PC-9 (cell line): ENCODE data around the gene C1orf35. TPM values are rescaled to one million over a fixed set of nuclear protein-coding genes. Genes with fewer than 3 reads are reported as not detected.

ENCODE experiments used
- BruUV-seq: library from RNA; stranded (reverse); fragments of 400-500 nt; replicated peaks from 2 replicates; lab custom pipeline; 2021; lab: Mats Ljungman, UMichigan
- CTCF ChIA-PET: fragments of 300-600 bp; sonication (Branson Sonifier 250); formaldehyde crosslinking; loops from one replicate; lab custom pipeline; 2022; ENCODE audit warnings: antibody characterized with exemption; lab: Charles Lee
- POLR2A ChIA-PET: fragments of 300-600 bp; sonication (Branson Sonifier 250); formaldehyde crosslinking; loops from one replicate; lab custom pipeline; 2022; ENCODE audit warnings: antibody characterized with exemption; ENCODE audit not compliant: unreplicated experiment; lab: Charles Lee
- DNase-seq, 2 experiments: peaks; one replicate each; pipeline versions ENCODE4 v3.0.0 to v3.0.0-alpha.2; 2015 to 2022; ENCODE audit warnings: mixed read lengths in 1 of 2
- H2AFZ ChIP-seq: fragments of 200-600 bp; sonication (generic); 2 replicates; pipeline ENCODE4 v1.8.1; 2017; ENCODE audit warnings: antibody characterized with exemption
- H3F3A ChIP-seq: fragments of 200-600 bp; sonication (generic); 2 replicates; pipeline ENCODE4 v1.8.1; 2017; ENCODE audit warnings: antibody characterized with exemption, mild to moderate bottlenecking, low read depth; ENCODE audit not compliant: insufficient read depth
- H3K27ac ChIP-seq: fragments of 200-600 bp; sonication (generic); 2 replicates; pipeline ENCODE4 v1.6.1; 2016; ENCODE audit warnings: mixed run types
- H3K27me3 ChIP-seq: fragments of 200-600 bp; sonication (generic); 2 replicates; pipeline ENCODE4 v1.6.1; 2016; ENCODE audit warnings: low read depth, mixed run types; ENCODE audit not compliant: insufficient read depth
- H3K36me3 ChIP-seq: fragments of 200-600 bp; sonication (generic); 2 replicates; pipeline ENCODE4 v1.6.1; 2016; ENCODE audit warnings: low read depth, mixed run types
- H3K4me1 ChIP-seq: fragments of 200-600 bp; sonication (generic); replicated peaks from 2 replicates; pipeline ENCODE4 v1.6.1; 2016; ENCODE audit warnings: mixed run types; ENCODE audit not compliant: insufficient read depth
- H3K4me2 ChIP-seq: fragments of 200-600 bp; sonication (generic); 2 replicates; pipeline ENCODE4 v1.6.1; 2017; ENCODE audit warnings: mixed run types
- H3K4me3 ChIP-seq: fragments of 200-600 bp; sonication (generic); 2 replicates; pipeline ENCODE4 v1.6.1; 2016; ENCODE audit warnings: mixed run types
- H3K79me2 ChIP-seq: fragments of 200-600 bp; sonication (generic); 2 replicates; pipeline ENCODE4 v1.6.1; 2017; ENCODE audit warnings: low read depth, mixed run types
- H3K9me2 ChIP-seq: fragments of 200-600 bp; sonication (generic); 2 replicates; pipeline ENCODE4 v1.8.1; 2017; ENCODE audit warnings: mild to moderate bottlenecking; ENCODE audit not compliant: insufficient read depth
- H3K9me3 ChIP-seq: fragments of 200-600 bp; sonication (generic); 2 replicates; pipeline ENCODE4 v1.8.1; 2016; ENCODE audit warnings: low read depth; ENCODE audit not compliant: insufficient read depth
- H4K20me1 ChIP-seq: fragments of 200-600 bp; sonication (generic); 2 replicates; pipeline ENCODE4 v1.8.1; 2017; ENCODE audit not compliant: insufficient read depth
- CTCF ChIP-seq: fragments of 200-600 bp; sonication (generic); conservative IDR thresholded peaks from 2 replicates; pipeline ENCODE4 v1.6.1; 2017; ENCODE audit warnings: mixed run types, antibody characterized with exemption, mild to moderate bottlenecking, moderate library complexity
- EZH2 ChIP-seq: fragments of 200-600 bp; sonication (generic); IDR thresholded peaks from 2 replicates; pipeline ENCODE4 v1.8.0; 2017; ENCODE audit warnings: antibody characterized with exemption, low read depth
- intact Hi-C: fragments of 100-400 bp; cut with micrococcal nuclease; formaldehyde crosslinking; loops from one replicate; pipeline ENCODE4 v1.10.0; 2022; ENCODE audit not compliant: unreplicated experiment
- total RNA-seq: library from RNA; stranded (reverse); gene quantifications from 2 replicates; pipeline ENCODE4 v1.2.3, GENCODE V29; 2021

Gene C1orf35
- total RNA-seq, 1 experiment from 2014 or later = 26.4 TPM

GRCh38 chr1:228059634-228060457 is 43.3 kb downstream of the C1orf35 start:
- Histone ChIP-seq H3K9me2 (no peaks in the 10 kb centered on the region), H3K4me2 (peak overlapping the region; percentile 95), H2AFZ (peak overlapping the region; percentile 93), H3K27me3 (no peaks in the 10 kb centered on the region), H3K79me2 (no peaks in the 10 kb centered on the region), H4K20me1 (no peaks in the 10 kb centered on the region), H3F3A (peaks cover 30% of the 10 kb centered on the region), H3K4me3 (peak overlapping the region; percentile 96), H3K9me3 (no peaks in the 10 kb centered on the region), H3K4me1 (peaks cover 15% of the 10 kb centered on the region), H3K36me3 (no peaks in the 10 kb centered on the region), H3K27ac (no peak overlapping the region)
- peak; percentile 80 to 99 for DNase-seq
- ChIA-PET CTCF (interaction anchor here (0.6 to 1.8 kb wide), 5 partner anchors 15 to 114 kb away, joined by 3 to 14 read pairs (median 3); no protein-coding TSS in a partner anchor), POLR2A (interaction anchor here (0.6 kb wide), 3 partner anchors 69 to 313 kb away, joined by 3 read pairs; partner anchors contain the start of gene IBA57)
- TF ChIP-seq CTCF (no peak), EZH2 (no peak)
- intact Hi-C loops = loop anchor here (1.0 to 2.0 kb wide), 2 partner anchors 15 to 56 kb away; no protein-coding TSS in a partner anchor
- no TSS peak for BruUV-seq

GRCh38 chr1:228058949-228059633 is 44.0 kb downstream of the C1orf35 start:
- peaks cover 15% of the 10 kb centered on the region for H3K4me1 ChIP-seq
- no peak overlapping the region for H3K4me3 ChIP-seq
- TF ChIP-seq EZH2 (no peak), CTCF (no peak)
- intact Hi-C loops = no loop called here
- peak overlapping the region; percentile 95; the same call in 1 of the 2 replicates for H3K4me2 ChIP-seq
- ChIA-PET POLR2A (interaction anchor here (0.6 kb wide), 3 partner anchors 70 to 313 kb away, joined by 3 read pairs; partner anchors contain the start of gene IBA57), CTCF (interaction anchor here (0.6 to 1.8 kb wide), 3 partner anchors 14 to 60 kb away, joined by 3 to 14 read pairs (median 3); no protein-coding TSS in a partner anchor)
- no peaks in the 10 kb centered on the region for H3K9me2 ChIP-seq
- H3K79me2 ChIP-seq = no peaks in the 10 kb centered on the region
- no peaks in the 10 kb centered on the region for H3K36me3 ChIP-seq
- no peaks in the 10 kb centered on the region for H3K27me3 ChIP-seq
- H3K27ac ChIP-seq = no peak overlapping the region
- H4K20me1 ChIP-seq = no peaks in the 10 kb centered on the region
- no peaks in the 10 kb centered on the region for H3K9me3 ChIP-seq
- DNase-seq = no peak
- peaks cover 30% of the 10 kb centered on the region for H3F3A ChIP-seq
- H2AFZ ChIP-seq = no peak overlapping the region
- BruUV-seq = no TSS peak
